ENCODE results near the gene GRIK3.

GRIK3 gene

GRCh38 chr1:36829961-36830360 lies 204.4 kb downstream of the GRIK3 start:
- no peak for DNase-seq (ENCODE audit: low read depth in 2 of 2)

GRCh38 chr1:36829066-36829465 lies 205.2 kb downstream of the GRIK3 start:
- DNase-seq (ENCODE audit: low read depth in 2 of 2): no peak

- DNase-seq (ENCODE audit: low read depth in 2 of 2): no peak
Observed at GRCh38 chr1:36825226-36825625, 209.1 kb downstream of the GRIK3 start.

- no peak for DNase-seq (ENCODE audit: low read depth in 2 of 2)
Observed at GRCh38 chr1:36824390-36824861, 209.9 kb downstream of the GRIK3 start.

GRCh38 chr1:36822648-36823047 lies 211.7 kb downstream of the GRIK3 start:
- no peak for DNase-seq (ENCODE audit: low read depth in 2 of 2)

GRCh38 chr1:36821386-36821785 lies 212.9 kb downstream of the GRIK3 start:
- DNase-seq (ENCODE audit: low read depth in 2 of 2): no peak

GRCh38 chr1:36818771-36819170 lies 215.5 kb downstream of the GRIK3 start:
- DNase-seq (ENCODE audit: low read depth in 2 of 2): no peak

- DNase-seq (ENCODE audit: low read depth in 2 of 2): no peak
Observed at GRCh38 chr1:36816348-36816747, 218.0 kb downstream of the GRIK3 start.

- DNase-seq (ENCODE audit: low read depth in 2 of 2): no peak
Observed at GRCh38 chr1:36814774-36815173, 219.5 kb downstream of the GRIK3 start.

- DNase-seq (ENCODE audit: low read depth in 2 of 2): no peak
Observed at GRCh38 chr1:36814083-36814482, 220.2 kb downstream of the GRIK3 start.

- DNase-seq (ENCODE audit: low read depth in 2 of 2): no peak
Observed at GRCh38 chr1:36807262-36807661, 227.1 kb downstream of the GRIK3 start.

GRCh38 chr1:36805979-36806640 lies 228.2 kb downstream of the GRIK3 start:
- DNase-seq (ENCODE audit: low read depth in 2 of 2): no peak

GRCh38 chr1:36804669-36805314 lies 229.5 kb downstream of the GRIK3 start:
- no peak for DNase-seq (ENCODE audit: low read depth in 2 of 2)

- no peak for DNase-seq (ENCODE audit: low read depth in 2 of 2)
Observed at GRCh38 chr1:36803868-36804570, 230.3 kb downstream of the GRIK3 start.

GRCh38 chr1:36802018-36802417 lies 232.3 kb downstream of the GRIK3 start:
- no peak for DNase-seq (ENCODE audit: low read depth in 2 of 2)

GRCh38 chr1:36797761-36798160 lies 236.6 kb downstream of the GRIK3 start:
- no peak for DNase-seq (ENCODE audit: low read depth in 2 of 2)

GRCh38 chr1:36796733-36797132 lies 237.6 kb downstream of the GRIK3 start:
- no peak for DNase-seq (ENCODE audit: low read depth in 2 of 2)

- DNase-seq (ENCODE audit: low read depth in 2 of 2): no peak
Observed at GRCh38 chr1:36796106-36796590, 238.2 kb downstream of the GRIK3 start.

- no peak for DNase-seq (ENCODE audit: low read depth in 2 of 2)
Observed at GRCh38 chr1:36794460-36794859, 239.9 kb downstream of the GRIK3 start.

GRCh38 chr1:36793452-36793851 lies 240.9 kb downstream of the GRIK3 start:
- no peak for DNase-seq (ENCODE audit: low read depth in 2 of 2)

- no peak for DNase-seq (ENCODE audit: low read depth in 2 of 2)
Observed at GRCh38 chr1:36792292-36792691, 242.0 kb downstream of the GRIK3 start.

- DNase-seq (ENCODE audit: low read depth in 2 of 2): no peak
Observed at GRCh38 chr1:36790191-36790590, 244.1 kb downstream of the GRIK3 start.

- DNase-seq (ENCODE audit: low read depth in 2 of 2): no peak
Observed at GRCh38 chr1:36789535-36789934, 244.8 kb downstream of the GRIK3 start.
